ENCODE data around the gene OR52I1. TPM values are rescaled to one million over a fixed set of nuclear protein-coding genes. Genes with fewer than 3 reads are reported as not detected.

The OR52I1 gene, protein sequence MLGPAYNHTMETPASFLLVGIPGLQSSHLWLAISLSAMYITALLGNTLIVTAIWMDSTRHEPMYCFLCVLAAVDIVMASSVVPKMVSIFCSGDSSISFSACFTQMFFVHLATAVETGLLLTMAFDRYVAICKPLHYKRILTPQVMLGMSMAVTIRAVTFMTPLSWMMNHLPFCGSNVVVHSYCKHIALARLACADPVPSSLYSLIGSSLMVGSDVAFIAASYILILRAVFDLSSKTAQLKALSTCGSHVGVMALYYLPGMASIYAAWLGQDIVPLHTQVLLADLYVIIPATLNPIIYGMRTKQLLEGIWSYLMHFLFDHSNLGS
- total RNA-seq (ENCODE audit: unreplicated experiment), result 0.27 TPM
- long read RNA-seq, result 0 reads

- no peak within 1 kb of the TSS for H3K27ac Mint-ChIP-seq (ENCODE audit: unreplicated experiment)
- no peaks in the 10 kb centered on the region for H3K36me3 Mint-ChIP-seq (ENCODE audit: unreplicated experiment)
- TF ChIP-seq, protein P1, sequence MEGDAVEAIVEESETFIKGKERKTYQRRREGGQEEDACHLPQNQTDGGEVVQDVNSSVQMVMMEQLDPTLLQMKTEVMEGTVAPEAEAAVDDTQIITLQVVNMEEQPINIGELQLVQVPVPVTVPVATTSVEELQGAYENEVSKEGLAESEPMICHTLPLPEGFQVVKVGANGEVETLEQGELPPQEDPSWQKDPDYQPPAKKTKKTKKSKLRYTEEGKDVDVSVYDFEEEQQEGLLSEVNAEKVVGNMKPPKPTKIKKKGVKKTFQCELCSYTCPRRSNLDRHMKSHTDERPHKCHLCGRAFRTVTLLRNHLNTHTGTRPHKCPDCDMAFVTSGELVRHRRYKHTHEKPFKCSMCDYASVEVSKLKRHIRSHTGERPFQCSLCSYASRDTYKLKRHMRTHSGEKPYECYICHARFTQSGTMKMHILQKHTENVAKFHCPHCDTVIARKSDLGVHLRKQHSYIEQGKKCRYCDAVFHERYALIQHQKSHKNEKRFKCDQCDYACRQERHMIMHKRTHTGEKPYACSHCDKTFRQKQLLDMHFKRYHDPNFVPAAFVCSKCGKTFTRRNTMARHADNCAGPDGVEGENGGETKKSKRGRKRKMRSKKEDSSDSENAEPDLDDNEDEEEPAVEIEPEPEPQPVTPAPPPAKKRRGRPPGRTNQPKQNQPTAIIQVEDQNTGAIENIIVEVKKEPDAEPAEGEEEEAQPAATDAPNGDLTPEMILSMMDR (IDR thresholded peaks at IDR 0.05; ENCODE audit: partially characterized antibody, unreplicated experiment), result no peak
These were observed at the start of gene OR52I1 for GRCh38 chr11:4593739-4594138. Gene OR52I1, plus strand, starts transcription at chr11:4594039. Its CDS starts 0 bp downstream, at chr11:4594039.

DNA sequence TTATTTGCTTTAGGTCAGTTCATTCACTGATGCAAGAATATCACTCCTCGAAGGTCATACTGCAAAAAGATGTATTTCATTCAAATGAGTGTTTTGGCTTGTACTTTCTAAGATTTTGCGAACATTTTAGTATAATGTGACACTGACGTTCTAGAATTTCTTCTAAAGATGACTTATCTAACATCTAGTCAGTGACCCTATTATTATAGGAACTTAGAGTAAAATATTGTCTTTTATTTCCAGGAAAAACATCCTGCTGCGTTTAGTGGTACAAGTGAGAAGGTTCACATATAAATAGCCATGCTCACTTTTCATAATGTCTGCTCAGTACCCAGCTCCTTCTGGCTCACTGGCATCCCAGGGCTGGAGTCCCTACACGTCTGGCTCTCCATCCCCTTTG lies 48.9 kb upstream of the OR52I1 start, which contains the start of gene OR52M1:
Gene OR52M1 (plus strand): TSS at position 301 of the 400 bp plus-strand sequence. CDS start 0 bp downstream, at position 301.
- DNase-seq, result no peak
- no peaks in the 10 kb centered on the region for H3K36me3 Mint-ChIP-seq (ENCODE audit: unreplicated experiment)
- no peaks in the 10 kb centered on the region for H3K27me3 Mint-ChIP-seq (ENCODE audit: unreplicated experiment)
- H3K4me3 Mint-ChIP-seq (ENCODE audit: unreplicated experiment), result no peak within 1 kb of the TSS
- H3K9me3 Mint-ChIP-seq (ENCODE audit: unreplicated experiment), result no peaks in the 10 kb centered on the region
- no peaks in the 10 kb centered on the region for H3K4me1 Mint-ChIP-seq (ENCODE audit: low read depth, unreplicated experiment)
- no peak within 1 kb of the TSS for H3K27ac Mint-ChIP-seq (ENCODE audit: unreplicated experiment)
- TF ChIP-seq, protein P1 (IDR thresholded peaks at IDR 0.05; ENCODE audit: partially characterized antibody, unreplicated experiment), result no peak

More at GRCh38 chr11:4593739-4594138, at the start of gene OR52I1:
- no peak for DNase-seq
- no peaks in the 10 kb centered on the region for H3K9me3 Mint-ChIP-seq (ENCODE audit: unreplicated experiment)
- no peaks in the 10 kb centered on the region for H3K27me3 Mint-ChIP-seq (ENCODE audit: unreplicated experiment)
- peaks cover 2% of the 10 kb centered on the region for H3K4me1 Mint-ChIP-seq (ENCODE audit: low read depth, unreplicated experiment)
- no peak within 1 kb of the TSS for H3K4me3 Mint-ChIP-seq (ENCODE audit: unreplicated experiment)

DNA sequence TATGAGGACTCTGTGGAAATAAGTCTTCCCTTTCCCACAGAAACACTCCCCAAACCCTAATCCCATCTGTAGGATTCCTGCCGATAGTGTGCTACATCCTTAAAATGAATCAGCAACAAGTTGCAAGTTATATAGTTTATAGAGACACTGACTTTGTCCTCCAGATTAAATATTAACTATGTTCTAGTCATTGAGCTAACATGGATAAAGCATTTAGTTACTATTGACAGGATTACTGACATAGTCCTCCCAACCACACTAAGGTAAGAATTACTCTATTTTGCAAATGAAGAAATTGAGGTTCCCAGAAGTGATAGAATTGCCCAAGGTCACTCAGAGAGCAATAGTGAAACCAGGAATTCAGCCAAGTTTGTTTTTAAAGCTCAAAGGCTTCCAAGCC lies 47.0 kb upstream of the OR52I1 start:
- no peaks in the 10 kb centered on the region for H3K4me1 Mint-ChIP-seq (ENCODE audit: low read depth, unreplicated experiment)
- no peak overlapping the region for H3K4me3 Mint-ChIP-seq (ENCODE audit: unreplicated experiment)
- no peaks in the 10 kb centered on the region for H3K9me3 Mint-ChIP-seq (ENCODE audit: unreplicated experiment)
- H3K36me3 Mint-ChIP-seq (ENCODE audit: unreplicated experiment), result no peaks in the 10 kb centered on the region
- DNase-seq, result no peak
- H3K27me3 Mint-ChIP-seq (ENCODE audit: unreplicated experiment), result no peaks in the 10 kb centered on the region
- no peak overlapping the region for H3K27ac Mint-ChIP-seq (ENCODE audit: unreplicated experiment)
- TF ChIP-seq, protein P1 (IDR thresholded peaks at IDR 0.05; ENCODE audit: partially characterized antibody, unreplicated experiment), result no peak

DNA sequence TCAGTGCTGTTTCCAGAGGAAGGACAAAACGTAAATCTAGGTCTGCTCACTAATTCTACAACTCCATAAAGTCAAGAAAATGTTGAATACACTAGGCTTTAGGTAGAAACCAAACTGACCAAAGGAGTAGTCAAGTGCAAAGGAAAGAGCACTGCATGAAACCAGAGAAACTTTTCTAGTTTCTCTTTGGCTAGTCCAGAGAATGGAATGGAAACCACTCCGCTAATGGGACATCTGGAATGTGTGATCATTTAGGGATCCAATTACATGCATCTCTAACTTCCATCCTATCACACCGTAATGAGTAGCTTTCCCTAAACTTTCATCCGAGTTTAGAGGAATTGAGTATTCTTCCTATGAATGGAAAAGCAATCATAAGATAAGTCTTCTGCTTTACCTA lies 46.4 kb upstream of the OR52I1 start:
- Mint-ChIP-seq H3K27me3 (ENCODE audit: unreplicated experiment) (no peaks in the 10 kb centered on the region), H3K27ac (ENCODE audit: unreplicated experiment) (no peak overlapping the region), H3K4me1 (ENCODE audit: low read depth, unreplicated experiment) (no peaks in the 10 kb centered on the region), H3K9me3 (ENCODE audit: unreplicated experiment) (no peaks in the 10 kb centered on the region), H3K4me3 (ENCODE audit: unreplicated experiment) (no peak overlapping the region), H3K36me3 (ENCODE audit: unreplicated experiment) (no peaks in the 10 kb centered on the region)
- no peak for DNase-seq
- TF ChIP-seq, protein P1 (IDR thresholded peaks at IDR 0.05; ENCODE audit: partially characterized antibody, unreplicated experiment), result no peak

DNA sequence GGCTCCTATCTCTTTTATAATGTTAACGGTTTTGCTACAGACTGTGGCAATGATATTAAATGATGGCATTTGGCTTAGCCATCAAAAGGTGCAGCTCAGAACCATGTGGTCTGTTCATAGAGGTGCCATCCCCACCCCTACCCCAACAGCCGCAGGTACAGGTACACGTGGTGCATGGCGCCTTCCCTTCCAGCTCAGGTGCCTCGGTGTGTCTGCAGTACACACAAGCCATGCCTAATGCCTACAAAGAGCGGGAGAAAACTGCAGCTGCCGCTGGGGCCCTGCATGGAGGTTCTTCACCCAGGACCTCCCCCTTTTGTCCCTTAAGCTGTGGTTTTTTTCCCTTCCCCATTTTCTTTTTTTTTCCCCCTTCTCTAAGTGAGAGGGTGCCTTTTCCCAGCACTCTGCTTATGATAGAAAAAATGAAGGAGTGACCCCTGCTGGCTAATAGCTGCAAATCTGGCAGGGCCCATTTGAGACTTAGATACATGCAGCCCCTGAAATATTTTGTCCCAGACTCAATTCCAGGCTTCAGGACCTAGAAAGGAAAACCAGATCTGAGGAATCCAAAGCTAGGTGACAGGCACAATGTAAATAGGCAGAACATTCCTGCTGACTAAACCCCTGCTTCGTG lies 42.4 kb upstream of the OR52I1 start:
- TF ChIP-seq, protein P1 (IDR thresholded peaks at IDR 0.05; ENCODE audit: partially characterized antibody, unreplicated experiment), result peak; percentile 30
- DNase-seq, result no peak
- Mint-ChIP-seq H3K27ac (ENCODE audit: unreplicated experiment) (no peak overlapping the region), H3K4me1 (ENCODE audit: low read depth, unreplicated experiment) (peaks cover 2% of the 10 kb centered on the region), H3K9me3 (ENCODE audit: unreplicated experiment) (no peaks in the 10 kb centered on the region), H3K27me3 (ENCODE audit: unreplicated experiment) (peaks cover 4% of the 10 kb centered on the region), H3K4me3 (ENCODE audit: unreplicated experiment) (no peak overlapping the region), H3K36me3 (ENCODE audit: unreplicated experiment) (no peaks in the 10 kb centered on the region)

All from glutamatergic neuron (in vitro differentiated cells).